ENCODE results near the gene ACTL7A.
A peak's percentile ranks its signal among the peaks of the same experiment; 100 is the strongest.
"Not testable (repeated sequence)": the region's sequence is repeated elsewhere in the genome, so short reads cannot be mapped to it uniquely, and the experiment has no call there.

The ACTL7A gene, protein sequence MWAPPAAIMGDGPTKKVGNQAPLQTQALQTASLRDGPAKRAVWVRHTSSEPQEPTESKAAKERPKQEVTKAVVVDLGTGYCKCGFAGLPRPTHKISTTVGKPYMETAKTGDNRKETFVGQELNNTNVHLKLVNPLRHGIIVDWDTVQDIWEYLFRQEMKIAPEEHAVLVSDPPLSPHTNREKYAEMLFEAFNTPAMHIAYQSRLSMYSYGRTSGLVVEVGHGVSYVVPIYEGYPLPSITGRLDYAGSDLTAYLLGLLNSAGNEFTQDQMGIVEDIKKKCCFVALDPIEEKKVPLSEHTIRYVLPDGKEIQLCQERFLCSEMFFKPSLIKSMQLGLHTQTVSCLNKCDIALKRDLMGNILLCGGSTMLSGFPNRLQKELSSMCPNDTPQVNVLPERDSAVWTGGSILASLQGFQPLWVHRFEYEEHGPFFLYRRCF

DNA sequence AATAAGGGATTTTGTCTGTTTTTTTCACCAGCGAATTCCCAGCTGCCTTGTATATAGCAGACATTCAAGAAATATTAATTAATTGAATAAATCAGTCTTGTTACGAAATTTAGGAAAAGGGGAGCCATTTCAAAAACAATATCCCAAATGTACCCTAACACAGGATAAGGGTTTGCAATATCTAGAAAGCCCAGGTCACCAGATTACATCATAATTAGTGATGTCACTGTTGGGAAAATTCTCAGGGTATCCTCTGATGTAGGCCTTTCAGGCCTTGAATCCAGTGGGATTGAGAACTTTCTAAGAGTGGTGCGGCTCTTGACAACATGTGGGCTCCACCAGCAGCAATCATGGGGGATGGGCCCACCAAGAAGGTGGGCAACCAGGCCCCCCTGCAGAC, at the start of gene ACTL7A:
ACTL7A (plus strand) TSS at position 270 of the 400 bp plus-strand sequence; CDS start at position 327, 57 bp downstream.
- no peak for DNase-seq (ENCODE audit: low read depth)

- no peak for DNase-seq (ENCODE audit: low read depth)
Observed at GRCh38 chr9:108812396-108813025, 49.6 kb upstream of the ACTL7A start.

DNA sequence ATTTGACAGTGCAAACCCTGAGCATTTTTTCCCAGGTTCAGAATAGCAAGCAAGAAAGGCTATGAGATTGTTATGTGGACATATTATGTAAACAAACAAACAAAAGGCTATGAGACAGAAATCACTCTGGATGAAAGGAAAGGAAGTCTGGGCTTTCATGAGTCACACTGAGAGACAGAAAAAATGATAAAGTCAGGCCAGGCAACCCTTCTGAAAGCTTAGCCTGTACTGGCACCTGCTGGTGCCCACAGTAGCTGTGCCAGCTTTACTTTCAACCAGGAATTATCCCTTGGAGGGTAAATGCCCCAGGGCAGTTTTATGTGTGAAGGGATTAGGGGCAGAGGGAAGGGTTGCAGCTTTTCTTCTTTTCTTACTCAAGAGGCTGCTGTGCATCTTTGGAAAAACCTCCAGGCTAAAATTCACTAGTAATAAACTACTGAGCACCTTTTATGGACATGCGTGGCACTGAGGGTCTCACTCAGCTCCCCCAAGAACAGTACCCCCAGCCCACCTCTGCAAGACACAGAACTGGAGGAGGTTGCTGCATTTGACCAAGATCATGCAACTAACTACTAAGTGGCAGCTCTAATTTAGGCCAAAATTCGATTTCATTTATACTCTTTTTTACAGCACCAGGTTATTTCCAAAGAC, 48.0 kb upstream of the ACTL7A start:
- peak; percentile 30 for DNase-seq (ENCODE audit: low read depth)

- no peak for DNase-seq (ENCODE audit: low read depth)
Observed at GRCh38 chr9:108815156-108815555, 46.9 kb upstream of the ACTL7A start.

DNA sequence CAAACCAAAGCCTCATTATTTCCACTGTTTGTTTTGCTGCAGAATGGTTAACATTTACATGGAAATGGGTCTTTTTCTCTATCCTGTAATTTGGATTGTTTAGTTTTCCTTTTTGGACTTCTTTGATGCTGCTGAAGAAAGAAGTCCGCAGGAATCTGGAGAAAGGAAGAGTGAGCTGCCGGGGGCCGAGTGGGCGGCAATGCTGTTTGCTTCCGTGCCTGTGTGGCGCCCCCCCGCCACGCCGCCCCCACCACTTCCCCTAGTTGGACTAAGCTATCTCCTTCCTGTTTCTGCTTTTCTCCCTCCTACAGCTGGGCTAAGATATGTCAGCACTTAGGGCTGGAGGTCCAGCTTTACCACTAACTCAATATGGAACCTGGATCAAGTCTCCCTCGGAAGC, 46.0 kb upstream of the ACTL7A start:
- DNase-seq (ENCODE audit: low read depth): no peak

DNA sequence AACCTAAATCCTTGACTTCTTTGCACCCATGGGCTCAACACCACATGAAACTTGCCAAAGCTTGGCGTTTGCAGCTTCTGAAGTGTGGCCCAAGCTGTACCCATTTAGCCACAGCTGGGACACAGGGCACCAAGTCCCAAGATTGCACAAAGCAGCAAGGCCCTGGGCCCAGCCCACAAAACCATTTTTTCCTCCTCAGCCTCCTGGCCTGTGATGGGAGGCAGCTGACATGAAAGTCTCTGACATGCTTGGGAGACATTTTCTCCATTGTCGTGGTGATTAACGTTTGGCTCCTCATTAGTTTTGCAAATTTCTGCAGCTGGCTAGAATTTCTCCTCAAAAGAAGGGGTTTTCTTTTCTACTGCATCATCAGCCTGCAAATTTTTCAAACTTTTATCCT, 38.2 kb upstream of the ACTL7A start:
- no peak for DNase-seq (ENCODE audit: low read depth)

DNA sequence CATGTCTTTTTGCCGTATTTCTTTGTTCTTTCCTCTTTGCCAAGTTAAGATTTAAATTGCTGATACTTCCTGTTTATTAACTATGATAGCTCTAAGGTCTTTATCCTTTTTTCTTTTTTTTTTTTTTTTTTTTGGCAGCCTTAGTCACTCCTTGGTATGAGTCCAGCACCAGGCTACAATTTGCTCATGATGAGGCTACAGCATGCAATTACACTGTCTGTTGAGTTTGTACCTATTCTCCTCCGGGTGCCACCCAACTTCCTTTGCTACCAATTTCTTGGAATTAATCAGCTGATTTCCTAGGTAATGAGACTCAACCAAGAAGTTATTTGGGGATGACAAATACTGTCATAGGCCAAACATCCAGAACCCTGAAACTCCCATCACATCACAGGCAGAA, 31.8 kb upstream of the ACTL7A start:
- no peak for DNase-seq (ENCODE audit: low read depth)

DNA sequence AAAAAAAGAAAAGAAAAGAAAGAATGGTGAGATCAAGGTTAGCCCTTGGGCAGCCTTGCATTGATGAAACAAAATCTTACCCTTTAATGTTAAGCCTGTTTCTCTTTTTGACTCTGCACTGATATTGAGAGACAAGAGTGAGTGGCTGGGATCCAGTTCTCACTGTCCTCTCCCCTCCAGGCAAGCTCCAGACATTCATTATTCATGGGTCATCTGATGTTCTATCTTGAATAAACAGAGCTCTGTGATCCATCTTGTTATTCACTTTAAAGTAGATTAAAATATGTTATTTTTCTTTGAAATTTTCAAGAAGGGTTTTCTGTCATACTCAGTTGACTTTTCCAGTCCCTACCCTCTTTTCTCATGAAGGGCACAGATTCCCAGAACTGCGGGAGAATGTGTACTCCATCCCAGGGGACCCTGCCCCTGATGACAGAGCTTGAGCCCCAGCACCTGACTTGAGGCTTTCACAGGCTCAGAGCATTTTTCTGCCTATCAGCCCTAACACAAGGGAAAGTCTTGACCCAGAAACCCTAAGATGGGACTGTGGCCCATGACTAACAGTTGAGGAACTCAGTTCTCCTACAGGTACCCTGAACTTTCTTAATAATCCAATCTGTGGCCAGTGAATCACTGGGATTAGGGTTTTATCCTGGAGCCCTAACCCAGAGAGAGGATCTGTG, 30.4 kb upstream of the ACTL7A start:
- DNase-seq (ENCODE audit: low read depth): no peak

DNA sequence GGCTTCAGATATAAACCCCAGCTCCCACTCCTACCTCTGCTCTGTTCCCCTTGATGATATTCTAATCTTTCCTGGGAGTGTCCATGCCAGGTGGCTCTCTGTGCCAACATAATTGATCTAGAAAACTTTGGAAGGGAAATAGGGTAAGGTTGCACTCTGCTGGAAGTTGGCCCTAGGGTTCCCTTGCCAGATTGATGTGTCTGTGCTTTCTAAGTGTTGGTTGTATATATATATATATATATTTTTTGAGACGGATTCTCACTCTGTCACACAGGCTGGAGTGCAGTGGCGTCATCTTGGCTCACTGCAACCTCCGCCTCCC, 29.9 kb upstream of the ACTL7A start:
- no peak for DNase-seq (ENCODE audit: low read depth)

- no peak for DNase-seq (ENCODE audit: low read depth)
Observed at GRCh38 chr9:108834959-108835665, 27.0 kb upstream of the ACTL7A start.

DNA sequence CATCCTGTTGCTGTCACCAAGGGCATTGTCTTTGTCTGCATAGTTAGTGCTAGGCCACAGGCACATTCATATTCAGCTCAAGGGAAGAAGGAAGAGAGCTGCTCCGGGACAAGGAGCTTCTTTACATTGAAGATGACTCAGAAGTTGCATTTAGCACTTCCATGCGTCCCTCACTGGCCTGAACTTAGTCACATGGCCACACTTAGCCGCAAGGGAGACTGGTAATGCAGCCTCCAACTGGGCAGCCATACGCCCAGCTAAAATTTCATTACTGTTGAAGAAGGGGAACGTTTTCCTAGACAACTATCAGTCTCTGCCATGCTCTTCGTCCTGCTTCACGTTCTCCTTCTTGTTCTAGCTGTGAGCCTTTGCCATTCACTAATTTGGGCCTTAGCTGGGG, 26.2 kb upstream of the ACTL7A start:
- DNase-seq (ENCODE audit: low read depth): no peak

- DNase-seq (ENCODE audit: low read depth): no peak
Observed at GRCh38 chr9:108836319-108836718, 25.7 kb upstream of the ACTL7A start.

GRCh38 chr9:108836781-108837180, 25.3 kb upstream of the ACTL7A start:
- no peak for DNase-seq (ENCODE audit: low read depth)

DNA sequence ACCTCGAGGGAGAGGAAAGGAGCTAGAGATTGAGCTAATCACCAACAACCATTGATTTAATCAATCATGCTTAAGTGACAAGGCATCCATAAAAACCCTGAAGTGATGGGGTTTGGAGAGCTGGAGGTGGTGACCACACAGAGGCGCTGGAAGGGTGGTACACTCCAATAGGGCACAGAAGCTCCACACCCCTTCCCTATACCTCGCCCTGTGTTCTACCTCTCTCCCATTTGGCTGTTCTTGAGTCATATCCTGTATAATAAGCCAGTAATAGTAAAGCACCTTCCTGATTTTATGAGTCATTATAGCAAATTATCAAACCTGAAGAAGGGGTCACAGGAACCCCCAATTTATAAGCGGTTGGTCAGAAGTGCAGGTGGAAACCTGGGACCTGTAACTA, 24.5 kb upstream of the ACTL7A start:
- DNase-seq (ENCODE audit: low read depth): no peak

DNA sequence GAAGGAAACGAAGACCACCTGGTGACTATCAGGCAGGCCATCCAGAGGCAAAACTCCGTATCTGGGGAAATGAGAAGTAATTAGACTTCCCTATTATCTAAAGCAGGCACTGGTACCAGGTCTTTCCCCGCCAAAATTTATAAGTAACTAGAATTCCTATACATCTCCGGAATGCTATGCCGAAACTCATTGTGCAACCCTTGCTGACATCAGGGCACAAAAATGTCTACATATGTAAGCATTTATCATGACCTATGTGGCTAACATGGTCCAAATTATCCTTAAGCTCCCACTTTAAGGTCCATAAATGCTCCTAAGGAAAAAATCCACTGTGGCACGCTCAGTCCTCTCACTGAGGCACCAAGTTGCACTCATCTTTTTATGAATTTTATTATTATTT, 24.0 kb upstream of the ACTL7A start:
- no peak for DNase-seq (ENCODE audit: low read depth)

DNA sequence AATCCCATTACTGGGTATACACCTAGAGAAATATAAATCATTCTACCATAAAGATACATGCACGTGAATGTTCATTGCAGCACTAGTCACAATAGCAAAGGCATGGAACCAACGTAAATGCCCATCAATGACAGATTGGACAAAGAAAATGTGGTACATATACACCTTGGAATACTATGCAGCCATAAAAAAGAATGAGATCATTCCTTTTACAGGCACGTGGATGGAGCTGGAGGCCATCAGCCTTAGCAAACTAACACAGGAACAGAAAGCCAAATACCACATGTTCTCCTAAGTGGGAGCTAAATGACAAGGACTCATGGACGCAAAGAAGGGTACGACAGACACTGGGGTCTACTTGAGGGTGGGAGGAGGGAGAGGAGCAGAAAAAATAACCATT, 22.5 kb upstream of the ACTL7A start:
- not testable (repeated sequence) for DNase-seq (ENCODE audit: low read depth)

DNA sequence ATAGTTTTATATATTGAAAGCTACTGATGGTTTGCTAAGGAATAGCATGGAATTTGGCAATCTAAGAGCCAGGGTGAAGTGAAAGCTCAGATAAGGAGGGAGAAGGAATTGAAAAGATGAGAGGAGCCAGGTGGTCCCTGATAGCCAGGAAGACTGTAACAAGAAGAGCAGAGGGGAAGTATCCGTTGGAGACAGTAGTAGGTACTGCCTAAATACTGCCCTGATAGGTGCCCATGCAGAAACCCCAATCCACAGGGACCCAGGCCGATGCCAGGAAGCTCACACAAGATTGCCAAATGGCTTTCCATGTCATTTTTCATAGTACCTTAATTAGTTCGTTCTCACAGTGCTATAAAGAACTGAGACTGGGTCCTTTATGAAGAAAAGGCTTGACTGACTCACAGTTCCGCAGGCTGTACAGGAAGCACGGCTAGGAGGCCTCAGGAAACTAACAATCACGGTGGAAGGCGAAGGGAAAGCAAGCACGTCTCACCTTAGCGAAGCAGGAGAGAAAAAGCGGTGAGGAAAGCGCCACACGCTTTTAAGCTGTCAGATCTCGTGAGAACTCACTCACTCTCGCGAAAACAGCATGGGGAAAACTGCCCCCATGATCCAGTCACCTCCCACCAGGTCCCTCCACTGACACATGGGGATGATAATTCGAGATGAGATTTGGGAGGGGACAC, 19.3 kb upstream of the ACTL7A start:
- no peak for DNase-seq (ENCODE audit: low read depth)

DNA sequence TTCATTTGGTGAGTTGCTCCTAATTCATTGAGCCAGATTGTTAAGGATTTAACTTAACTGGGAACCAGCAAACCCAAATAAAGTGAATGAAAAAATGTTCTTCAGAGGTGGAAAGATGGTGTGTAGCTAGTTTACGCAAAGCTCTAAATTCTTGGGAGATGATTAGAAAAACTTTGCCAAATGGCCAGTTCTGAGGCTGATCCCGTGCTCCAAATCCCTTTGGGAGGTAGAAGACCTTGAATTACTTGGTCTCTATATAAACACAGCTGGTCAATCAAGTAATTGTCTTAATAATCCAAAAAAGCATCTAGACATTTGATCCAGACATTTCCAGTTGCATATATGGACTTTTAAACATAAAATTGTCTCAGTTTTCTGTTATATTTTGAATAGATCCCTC, 17.7 kb upstream of the ACTL7A start:
- DNase-seq (ENCODE audit: low read depth): no peak

- DNase-seq (ENCODE audit: low read depth): no peak
Observed at GRCh38 chr9:108844856-108845255, 17.2 kb upstream of the ACTL7A start.

DNA sequence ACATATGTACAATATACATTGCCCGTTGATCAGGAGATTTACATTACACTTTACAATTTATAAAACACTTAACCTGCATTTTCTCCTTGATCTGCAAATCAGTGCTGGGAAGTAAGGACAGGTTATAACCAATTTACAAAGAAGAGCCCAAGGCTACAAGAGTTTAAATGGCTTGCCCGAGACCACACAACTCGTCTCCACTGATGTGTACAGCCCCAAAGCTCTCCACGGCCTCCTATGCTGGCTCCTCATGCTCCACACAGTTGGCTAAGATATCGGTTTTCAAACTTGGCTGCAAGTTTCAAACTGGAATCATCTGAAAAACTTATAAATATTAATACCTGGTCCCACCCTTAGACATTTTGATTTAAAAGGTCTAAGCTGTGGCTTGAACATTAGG, 16.6 kb upstream of the ACTL7A start:
- DNase-seq (ENCODE audit: low read depth): no peak

DNA sequence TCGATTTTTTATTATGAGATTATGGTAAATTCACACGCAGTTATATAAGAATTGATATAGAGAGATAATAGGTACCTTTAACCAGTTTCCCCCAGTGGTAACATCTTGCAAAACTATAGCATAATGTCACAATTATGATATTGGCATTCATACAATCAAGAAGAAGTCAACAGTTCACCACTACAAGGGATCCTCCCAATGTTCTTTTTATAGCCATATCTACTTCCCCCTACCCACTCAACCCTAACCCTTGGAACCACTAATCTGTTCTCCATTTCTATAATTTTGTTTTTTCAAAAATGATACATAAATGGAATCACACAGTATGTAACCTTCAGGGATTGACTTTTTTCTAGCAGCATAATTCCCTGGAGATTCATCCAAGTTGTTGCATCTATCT, 16.1 kb upstream of the ACTL7A start:
- DNase-seq (ENCODE audit: low read depth): no peak

DNA sequence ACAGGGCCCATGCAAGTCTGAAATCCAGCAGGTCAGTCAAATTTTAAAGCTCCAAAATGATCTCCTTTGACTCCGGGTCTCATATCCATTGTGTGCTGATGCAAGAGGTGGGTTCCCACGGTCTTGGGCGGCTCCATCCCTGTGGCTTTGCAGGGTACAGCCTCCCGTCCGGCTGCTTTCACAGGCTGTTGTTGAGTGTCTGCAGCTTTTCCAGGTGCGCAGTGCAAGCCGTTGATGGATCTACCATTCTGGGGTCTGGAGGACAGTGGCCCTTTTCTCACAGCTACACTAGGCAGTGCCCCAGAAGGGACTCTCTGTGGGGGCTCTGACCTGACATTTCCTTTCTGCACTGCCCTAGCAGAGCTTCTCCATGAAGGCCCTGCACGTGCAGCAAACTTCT, 13.8 kb upstream of the ACTL7A start:
- DNase-seq (ENCODE audit: low read depth): not testable (repeated sequence)
